Hypothalamus (tissue), 51 donors: Measurements from ENCODE around the gene CTNNBIP1.
A peak's percentile ranks its signal among the peaks of the same experiment; 100 is the strongest.
"Not testable (repeated sequence)": the region's sequence is repeated elsewhere in the genome, so short reads cannot be mapped to it uniquely, and the experiment has no call there.

Experiments
- DNase-seq, 51 donors: peaks; one replicate each; lab custom pipeline; 2025; lab: John Stamatoyannopoulos, UW

CTNNBIP1 gene

GRCh38 chr1:9910076-9910422 lies at the start of gene CTNNBIP1:
CTNNBIP1 (minus strand) TSS chr1:9910269; CDS start chr1:9872064, 38,205 bp downstream.
- no peak for DNase-seq

GRCh38 chr1:9957726-9958125 lies 47.7 kb upstream of the CTNNBIP1 start:
- no peak for DNase-seq

DNA sequence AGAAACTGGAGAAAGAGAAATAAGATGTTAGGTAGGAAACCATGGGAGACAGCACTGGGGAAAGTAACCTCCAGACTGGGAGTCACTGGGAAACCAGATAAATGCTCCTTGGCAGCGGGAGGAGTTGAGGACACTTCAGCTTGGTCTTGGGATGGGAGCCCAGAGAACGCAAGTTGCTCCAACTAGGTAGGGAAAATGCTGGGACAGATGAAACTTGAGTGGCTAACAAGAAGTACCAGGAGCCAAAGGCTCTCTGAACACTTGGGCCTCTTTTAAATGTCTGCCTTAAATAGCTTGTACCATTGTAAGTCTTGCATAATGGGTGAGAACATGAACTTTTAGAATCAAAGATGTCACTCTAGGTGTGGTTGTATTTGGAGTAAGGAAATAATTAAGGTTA lies 36.2 kb upstream of the CTNNBIP1 start:
- DNase-seq: no peak

DNA sequence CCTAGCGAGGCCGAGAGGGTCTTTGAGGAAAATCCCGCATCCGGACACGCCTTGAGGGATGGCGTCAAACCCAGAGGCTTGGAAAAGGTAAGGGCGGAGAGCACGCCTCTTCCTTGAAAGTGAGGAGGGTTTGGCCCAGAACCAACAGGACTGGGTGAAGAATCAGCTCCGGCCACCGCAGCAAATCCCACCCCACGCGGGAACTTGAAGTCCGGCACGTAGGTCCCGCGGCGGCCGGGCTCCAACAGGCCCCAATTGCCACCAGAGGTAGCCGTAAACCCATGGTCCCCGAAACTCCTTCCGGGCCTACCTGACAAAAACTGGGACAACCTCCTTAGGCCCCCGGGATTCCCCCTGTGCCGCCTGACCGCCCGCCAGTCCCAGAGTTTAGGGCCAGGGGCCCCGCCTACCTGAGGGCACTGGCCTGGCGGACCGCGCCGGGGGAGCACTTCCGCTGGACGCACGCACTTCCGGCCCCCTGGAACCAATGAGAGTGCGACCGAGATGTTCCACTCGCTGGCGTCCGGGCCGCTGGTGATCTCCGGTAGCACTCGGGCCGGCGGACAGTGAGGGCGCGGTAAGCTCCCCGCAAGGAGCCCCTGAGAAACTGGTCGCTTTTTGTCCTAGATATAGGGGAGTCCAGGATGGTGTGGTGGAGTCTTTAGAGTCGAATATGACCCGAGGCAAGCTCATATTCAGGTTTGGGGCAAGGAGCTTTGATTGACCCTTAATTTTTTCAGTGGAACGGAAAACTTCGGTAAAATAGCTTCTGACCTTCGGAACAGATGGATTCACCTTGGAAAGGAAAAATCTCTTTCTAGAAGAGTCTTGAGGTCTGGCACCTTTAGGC lies 33.1 kb upstream of the CTNNBIP1 start, which contains the start of the genes LZIC and NMNAT1:
LZIC (minus strand) TSS at position 453 of the 850 bp plus-strand sequence. CDS start 6,772 bp downstream, outside the sequence.
NMNAT1 (plus strand) TSS at position 537 of the 850 bp plus-strand sequence. CDS start 28,599 bp downstream, outside the sequence.
- DNase-seq: peak; percentile 53 to 94 (median 87)

GRCh38 chr1:9942399-9942938 lies 32.4 kb upstream of the CTNNBIP1 start:
- peak in 4 of 51 donors; percentile 11 to 43 (median 23) for DNase-seq

DNA sequence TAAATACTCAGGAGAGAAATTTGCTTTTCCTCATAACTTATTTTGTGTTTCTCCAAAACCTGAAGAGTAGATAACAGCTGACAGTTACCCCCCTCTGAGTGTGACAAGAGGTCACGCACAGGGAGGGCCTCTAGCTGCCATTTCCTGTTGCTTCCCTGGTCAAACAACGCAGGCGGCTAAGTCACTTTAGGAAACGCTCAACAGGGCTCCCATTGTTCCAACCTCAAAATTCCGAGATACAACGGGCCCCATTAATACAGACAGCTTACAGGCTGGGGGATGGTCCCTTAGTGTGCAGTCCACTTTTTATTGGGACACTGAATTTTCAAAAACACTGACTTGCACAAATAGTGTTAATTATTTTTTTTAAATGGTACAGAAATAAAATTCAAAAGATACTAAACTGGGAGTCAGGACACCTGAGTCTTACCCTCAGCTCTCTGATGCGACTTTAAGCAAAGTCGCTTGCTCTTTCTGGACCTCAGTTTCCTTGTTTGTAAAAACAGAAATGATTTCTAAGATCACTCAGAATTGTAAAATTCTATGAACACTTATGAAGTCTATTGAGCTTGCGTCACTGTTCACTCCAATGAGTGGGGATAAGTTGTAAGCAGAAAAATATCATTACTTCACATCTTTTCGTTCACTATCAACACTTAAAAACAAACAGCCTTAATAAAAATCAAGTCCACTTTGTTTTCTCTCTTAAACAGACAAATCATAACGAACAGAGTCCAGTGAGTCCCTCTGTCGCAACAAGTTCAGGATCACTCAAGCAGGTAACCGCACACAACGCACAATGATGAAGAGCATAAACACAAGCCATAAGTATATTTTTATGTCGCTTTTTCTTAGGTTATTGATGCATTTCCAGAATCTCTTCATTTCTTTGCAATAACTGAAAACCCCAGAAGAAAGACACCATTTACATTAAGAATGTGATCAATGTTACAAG lies 19.6 kb upstream of the CTNNBIP1 start:
- DNase-seq: peak in 37 of 51 donors; percentile 4 to 75 (median 40)

DNA sequence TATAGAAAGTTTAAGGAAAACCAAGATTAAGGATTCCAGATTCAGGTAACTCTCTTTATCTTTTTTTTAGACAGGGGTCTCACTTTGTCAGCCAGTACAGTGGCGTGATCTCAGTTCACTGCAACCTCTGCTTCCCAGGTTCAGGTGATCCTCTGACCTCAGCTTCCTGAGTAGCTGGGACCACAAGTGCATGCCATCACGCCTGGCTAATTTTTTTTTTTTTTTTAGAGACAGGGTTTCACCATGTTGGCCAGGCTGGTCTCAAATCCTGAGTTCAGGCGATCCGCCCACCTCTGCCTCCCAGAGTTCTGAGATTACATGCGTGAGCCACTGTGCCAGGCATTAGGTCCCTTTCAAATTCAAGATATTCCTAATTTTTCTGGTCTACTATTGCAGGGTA lies 17.2 kb upstream of the CTNNBIP1 start:
- DNase-seq: no peak

- no peak for DNase-seq
These were observed 12.3 kb upstream of the CTNNBIP1 start for GRCh38 chr1:9922342-9922741.

DNA sequence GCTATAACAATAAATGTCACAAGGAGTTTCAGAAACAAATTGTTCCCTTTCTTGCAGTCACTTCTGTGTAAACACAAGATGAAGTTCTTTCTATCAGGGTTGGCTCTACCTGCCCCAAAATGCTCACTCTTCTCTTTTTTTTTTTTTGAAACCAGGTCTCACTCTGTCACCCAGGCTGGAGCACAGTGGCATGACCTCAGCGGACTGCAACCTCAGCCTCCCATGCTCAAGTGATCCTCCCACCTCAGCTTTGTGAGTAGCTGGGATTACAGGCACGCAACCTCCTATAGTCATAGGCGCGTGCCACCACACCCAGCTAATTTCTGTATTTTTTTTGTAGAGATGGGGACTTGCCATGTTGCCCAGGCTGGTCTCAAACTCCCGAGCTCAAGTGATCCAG lies 10.5 kb upstream of the CTNNBIP1 start:
- no peak for DNase-seq

GRCh38 chr1:9917901-9918300 lies 7.8 kb upstream of the CTNNBIP1 start:
- no peak for DNase-seq

DNA sequence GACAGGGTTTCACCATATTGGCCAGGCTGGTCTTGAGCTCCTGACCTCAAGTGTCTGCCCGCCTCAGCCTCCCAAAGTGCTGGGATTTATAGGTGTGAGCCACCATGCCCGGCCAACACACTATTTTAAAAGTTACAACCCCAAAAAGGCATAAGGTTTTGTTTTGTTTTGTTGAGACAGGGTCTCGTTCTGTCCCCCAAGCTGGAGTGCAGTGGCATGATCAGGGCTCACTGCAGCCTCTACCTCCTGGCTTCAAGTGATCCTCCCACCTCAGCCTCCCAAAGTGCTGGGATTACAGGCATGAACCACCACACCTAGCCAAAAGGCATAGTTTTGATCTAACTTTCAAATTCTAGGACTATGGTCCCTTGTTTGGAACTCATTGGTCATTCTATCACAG lies 7.4 kb upstream of the CTNNBIP1 start:
- DNase-seq: not testable (repeated sequence)

GRCh38 chr1:9916452-9916851 lies 6.4 kb upstream of the CTNNBIP1 start:
- no peak for DNase-seq

GRCh38 chr1:9914610-9914937 lies 4.5 kb upstream of the CTNNBIP1 start:
- DNase-seq: peak in 1 of 51 donors; percentile 26

GRCh38 chr1:9912264-9912936 lies 2.3 kb upstream of the CTNNBIP1 start:
- no peak for DNase-seq

DNA sequence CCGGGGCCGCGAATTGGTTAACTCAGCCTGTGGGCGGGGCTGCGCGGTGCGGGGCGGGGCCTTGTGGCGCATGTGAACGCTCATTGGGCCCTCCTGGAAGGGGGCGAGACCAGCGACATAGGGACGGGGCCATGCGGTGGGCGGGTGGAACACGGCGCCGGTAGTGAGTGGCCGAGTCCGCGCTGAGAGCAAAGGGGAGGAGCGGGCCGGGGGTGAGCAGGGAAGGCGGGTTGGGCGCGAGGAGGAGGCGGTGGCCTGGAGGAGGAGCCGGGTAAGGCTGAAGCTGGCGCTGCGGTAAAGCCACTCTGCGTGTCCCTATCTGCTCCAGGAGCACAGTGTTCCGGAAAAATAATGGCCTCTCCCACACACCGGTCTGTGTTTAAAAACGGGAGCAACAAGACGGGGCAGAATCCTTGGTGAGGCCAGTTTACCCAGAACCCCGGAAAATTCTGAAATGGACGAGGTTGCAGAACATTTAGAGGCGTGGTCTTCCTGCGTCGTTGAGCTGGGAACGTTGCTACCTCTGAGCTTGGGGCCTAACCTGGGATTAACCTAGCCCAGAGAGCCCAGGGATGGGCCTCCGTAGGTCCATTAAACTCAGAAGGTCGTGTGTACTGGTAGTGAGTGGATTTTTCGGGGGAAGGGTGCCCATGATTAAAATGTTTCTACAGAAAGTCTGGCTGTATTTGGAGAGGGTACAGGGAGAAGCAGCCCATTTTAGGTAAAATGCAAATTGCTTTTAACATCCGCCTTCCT lies 532 bp upstream of the CTNNBIP1 start:
- DNase-seq: peak; percentile 57 to 100 (median 99)

GRCh38 chr1:9909234-9910046 lies 629 bp downstream of the CTNNBIP1 start:
- DNase-seq: peak in 2 of 51 donors; percentile 17 to 38

DNA sequence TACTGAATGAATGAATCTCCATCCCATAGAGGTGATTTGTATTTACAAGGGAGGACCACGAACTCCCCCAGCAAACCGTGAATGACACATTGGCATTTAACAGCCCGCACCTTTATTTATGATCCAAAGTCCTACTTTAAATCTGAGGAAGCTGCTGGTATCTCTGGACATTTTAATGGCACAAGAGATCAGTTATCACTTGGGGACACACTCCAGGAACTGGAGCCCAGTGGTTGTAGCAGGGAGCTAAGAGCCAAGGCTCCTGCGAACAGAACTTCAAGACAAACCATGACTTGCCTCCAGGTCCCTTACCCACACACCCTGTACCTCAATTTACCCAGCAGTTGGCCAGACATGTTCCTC lies 1.2 kb downstream of the CTNNBIP1 start:
- no peak for DNase-seq

GRCh38 chr1:9907441-9907840 lies 2.6 kb downstream of the CTNNBIP1 start:
- no peak for DNase-seq

DNA sequence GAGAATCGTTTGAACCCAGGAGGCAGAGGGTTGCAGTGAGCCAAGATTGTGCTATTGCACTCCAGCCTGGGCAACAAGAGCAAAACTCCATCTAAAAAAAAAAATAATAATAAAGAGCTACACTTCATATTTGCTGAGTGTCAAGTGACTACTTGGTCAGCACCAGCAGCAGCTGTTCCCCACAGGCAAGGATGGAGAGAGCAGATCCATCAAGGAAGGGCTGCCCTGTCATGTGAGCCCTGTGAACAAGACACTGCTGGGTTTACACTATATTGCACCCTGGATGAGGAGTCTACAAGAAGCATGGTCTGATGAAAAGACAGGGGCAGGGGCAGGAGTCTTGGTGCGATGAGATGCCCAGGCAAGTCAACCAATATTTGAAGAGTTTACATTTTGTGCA lies 3.6 kb downstream of the CTNNBIP1 start:
- no peak for DNase-seq
